ENCODE measurements around the gene MAT2A. TPM values are rescaled to one million over a fixed set of nuclear protein-coding genes. Genes with fewer than 3 reads are reported as not detected.

Gene MAT2A
- total and polyA plus RNA-seq, 9 of the 15 experiments (the other 6 are each of a cell fraction or from before 2014, with no cell fraction given), result 130 to 1,027 (median 240) TPM

- TF ChIP-seq MNT (conservative IDR thresholded peaks at IDR 0.05) (no peak), ZNF445 (CRISPR knock-in tag; IDR thresholded peaks at IDR 0.05; ENCODE audit: low read depth) (no peak), MLX (CRISPR knock-in tag; conservative IDR thresholded peaks at IDR 0.05) (no peak)
- TF ChIP-seq, protein P1, sequence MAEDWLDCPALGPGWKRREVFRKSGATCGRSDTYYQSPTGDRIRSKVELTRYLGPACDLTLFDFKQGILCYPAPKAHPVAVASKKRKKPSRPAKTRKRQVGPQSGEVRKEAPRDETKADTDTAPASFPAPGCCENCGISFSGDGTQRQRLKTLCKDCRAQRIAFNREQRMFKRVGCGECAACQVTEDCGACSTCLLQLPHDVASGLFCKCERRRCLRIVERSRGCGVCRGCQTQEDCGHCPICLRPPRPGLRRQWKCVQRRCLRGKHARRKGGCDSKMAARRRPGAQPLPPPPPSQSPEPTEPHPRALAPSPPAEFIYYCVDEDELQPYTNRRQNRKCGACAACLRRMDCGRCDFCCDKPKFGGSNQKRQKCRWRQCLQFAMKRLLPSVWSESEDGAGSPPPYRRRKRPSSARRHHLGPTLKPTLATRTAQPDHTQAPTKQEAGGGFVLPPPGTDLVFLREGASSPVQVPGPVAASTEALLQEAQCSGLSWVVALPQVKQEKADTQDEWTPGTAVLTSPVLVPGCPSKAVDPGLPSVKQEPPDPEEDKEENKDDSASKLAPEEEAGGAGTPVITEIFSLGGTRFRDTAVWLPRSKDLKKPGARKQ (CRISPR knock-in tag; IDR thresholded peaks at IDR 0.05), result no peak
- TF ChIP-seq, protein P2, sequence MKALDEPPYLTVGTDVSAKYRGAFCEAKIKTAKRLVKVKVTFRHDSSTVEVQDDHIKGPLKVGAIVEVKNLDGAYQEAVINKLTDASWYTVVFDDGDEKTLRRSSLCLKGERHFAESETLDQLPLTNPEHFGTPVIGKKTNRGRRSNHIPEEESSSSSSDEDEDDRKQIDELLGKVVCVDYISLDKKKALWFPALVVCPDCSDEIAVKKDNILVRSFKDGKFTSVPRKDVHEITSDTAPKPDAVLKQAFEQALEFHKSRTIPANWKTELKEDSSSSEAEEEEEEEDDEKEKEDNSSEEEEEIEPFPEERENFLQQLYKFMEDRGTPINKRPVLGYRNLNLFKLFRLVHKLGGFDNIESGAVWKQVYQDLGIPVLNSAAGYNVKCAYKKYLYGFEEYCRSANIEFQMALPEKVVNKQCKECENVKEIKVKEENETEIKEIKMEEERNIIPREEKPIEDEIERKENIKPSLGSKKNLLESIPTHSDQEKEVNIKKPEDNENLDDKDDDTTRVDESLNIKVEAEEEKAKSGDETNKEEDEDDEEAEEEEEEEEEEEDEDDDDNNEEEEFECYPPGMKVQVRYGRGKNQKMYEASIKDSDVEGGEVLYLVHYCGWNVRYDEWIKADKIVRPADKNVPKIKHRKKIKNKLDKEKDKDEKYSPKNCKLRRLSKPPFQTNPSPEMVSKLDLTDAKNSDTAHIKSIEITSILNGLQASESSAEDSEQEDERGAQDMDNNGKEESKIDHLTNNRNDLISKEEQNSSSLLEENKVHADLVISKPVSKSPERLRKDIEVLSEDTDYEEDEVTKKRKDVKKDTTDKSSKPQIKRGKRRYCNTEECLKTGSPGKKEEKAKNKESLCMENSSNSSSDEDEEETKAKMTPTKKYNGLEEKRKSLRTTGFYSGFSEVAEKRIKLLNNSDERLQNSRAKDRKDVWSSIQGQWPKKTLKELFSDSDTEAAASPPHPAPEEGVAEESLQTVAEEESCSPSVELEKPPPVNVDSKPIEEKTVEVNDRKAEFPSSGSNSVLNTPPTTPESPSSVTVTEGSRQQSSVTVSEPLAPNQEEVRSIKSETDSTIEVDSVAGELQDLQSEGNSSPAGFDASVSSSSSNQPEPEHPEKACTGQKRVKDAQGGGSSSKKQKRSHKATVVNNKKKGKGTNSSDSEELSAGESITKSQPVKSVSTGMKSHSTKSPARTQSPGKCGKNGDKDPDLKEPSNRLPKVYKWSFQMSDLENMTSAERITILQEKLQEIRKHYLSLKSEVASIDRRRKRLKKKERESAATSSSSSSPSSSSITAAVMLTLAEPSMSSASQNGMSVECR (CRISPR knock-in tag; IDR thresholded peaks at IDR 0.05), result no peak
Measured at GRCh38 chr2:85582492-85582891, 43.5 kb downstream of the MAT2A start (continued).

Measured in K562 (cell line).